GM12878 (cell line): ENCODE measurements around the gene PRR12. TPM values are rescaled to one million over a fixed set of nuclear protein-coding genes. Genes with fewer than 3 reads are reported as not detected.
A peak's percentile ranks its signal among the peaks of the same experiment; 100 is the strongest.

Experiments used
- E2F8 ChIP-seq: fragments of 450-650 bp; IDR thresholded peaks from 2 replicates; pipeline ENCODE4 v1.6.1; 2018; ENCODE audit warnings: mild to moderate bottlenecking, low read depth, moderate library complexity; ENCODE audit not compliant: partially characterized antibody
- EGR1 ChIP-seq, 2 experiments: IDR thresholded peaks; 1 replicate in 1 of 2; 2 replicates in 1 of 2; pipeline ENCODE4 v1.6.1; 2011 to 2012; ENCODE audit warnings: low read depth in 2 of 2, low read length in 2 of 2, borderline replicate concordance in 1 of 2, mild to moderate bottlenecking in 1 of 2, moderate library complexity in 1 of 2
- ETV6 ChIP-seq, 2 experiments: fragments of 450-650 bp in 1 of 2; IDR thresholded peaks in 1 of 2; conservative IDR thresholded peaks in 1 of 2; 2 replicates each; pipeline ENCODE4 v1.6.1; 2014; ENCODE audit warnings: antibody characterized with exemption in 1 of 2, borderline replicate concordance in 1 of 2, low read depth in 1 of 2, mild to moderate bottlenecking in 1 of 2, moderate library complexity in 1 of 2
- MTA2 ChIP-seq: fragments of 450-650 bp; IDR thresholded peaks from 2 replicates; pipeline ENCODE4 v1.6.1; 2016; ENCODE audit warnings: low read depth, mild to moderate bottlenecking, moderate library complexity
- MXI1 ChIP-seq: fragments of 150-350 bp; IDR thresholded peaks from 2 replicates; pipeline ENCODE4 v1.6.1; 2011; ENCODE audit warnings: low read depth, mild to moderate bottlenecking, inconsistent platforms, low read length, improper control_type of control experiment
- NR2C2 ChIP-seq: IDR thresholded peaks from 2 replicates; pipeline ENCODE4 v1.6.1; 2011; ENCODE audit warnings: borderline replicate concordance, low read depth; ENCODE audit not compliant: control insufficient read depth, insufficient read length
- POLR2AphosphoS2 ChIP-seq: IDR thresholded peaks from 2 replicates; pipeline ENCODE4 v1.6.1; 2011; ENCODE audit warnings: low read depth, mild to moderate bottlenecking, low read length, improper control_type of control experiment, moderate library complexity
- POLR2AphosphoS5 ChIP-seq: IDR thresholded peaks from 2 replicates; pipeline ENCODE4 v1.6.1; 2011; ENCODE audit warnings: mild to moderate bottlenecking, low read length, inconsistent platforms
- PRDM15 ChIP-seq: fragments of 450-650 bp; formaldehyde crosslinking; IDR thresholded peaks from 2 replicates; pipeline ENCODE4 v1.4.0; 2020; ENCODE audit warnings: mild to moderate bottlenecking, moderate library complexity
- RB1 ChIP-seq: fragments of 450-650 bp; formaldehyde crosslinking; IDR thresholded peaks from 2 replicates; pipeline ENCODE4 v1.6.1; 2017; ENCODE audit warnings: mild to moderate bottlenecking, borderline replicate concordance
- SIX5 ChIP-seq: IDR thresholded peaks from 2 replicates; pipeline ENCODE4 v1.6.1; 2011; ENCODE audit warnings: mild to moderate bottlenecking, low read depth, low read length, moderate library complexity; ENCODE audit not compliant: severe bottlenecking
- SMC3 ChIP-seq: IDR thresholded peaks from 2 replicates; pipeline ENCODE4 v1.6.1; 2011; ENCODE audit warnings: low read length, improper control_type of control experiment, borderline replicate concordance
- SPI1 ChIP-seq: IDR thresholded peaks from 2 replicates; pipeline ENCODE4 v1.6.1; 2011; ENCODE audit warnings: low read depth, mild to moderate bottlenecking, low read length, moderate library complexity, borderline replicate concordance; ENCODE audit not compliant: insufficient read depth
- SRF ChIP-seq, 2 experiments: IDR thresholded peaks; 2 replicates each; pipeline ENCODE4 v1.6.1; 2011; ENCODE audit warnings: low read depth in 2 of 2, low read length in 2 of 2, mild to moderate bottlenecking in 1 of 2, moderate library complexity in 1 of 2
- ZBTB11 ChIP-seq: fragments of 450-650 bp; formaldehyde crosslinking; IDR thresholded peaks from 2 replicates; pipeline ENCODE4 v1.5.0; 2022; ENCODE audit warnings: mild to moderate bottlenecking, missing genetic modification characterization
- polyA plus RNA-seq, 11 experiments: library from polyadenylated mRNA; depleted of rRNA in 4 of 11; unstranded in 6 of 11; stranded (reverse) in 5 of 11; fragments of >200 nt; fragmentation: Nextera tagmentation in 4 of 11; fragmentation: Illumina TruSeq in 1 of 11; extraction: Ambion mirVana in 4 of 11; extraction: Trizol in 1 of 11; gene quantifications; 1 replicate in 1 of 11; 2 replicates in 10 of 11; pipeline versions ENCODE4 v1.2.1 to v1.2.3, GENCODE V29; 2011 to 2016; ENCODE audit warnings: inconsistent platforms in 2 of 11, missing spikeins in 2 of 11, low read depth in 1 of 11
- total RNA-seq, 4 experiments: library from RNA; depleted of rRNA in 3 of 4; stranded (reverse); fragments of >200 nt in 3 of 4; fragmentation: Illumina TruSeq in 1 of 4; extraction: Trizol in 1 of 4; gene quantifications; 2 replicates each; pipeline versions ENCODE4 v1.2.1 to v1.2.3, GENCODE V29; 2013 to 2021
- TF ChIP-seq, protein P1 (sequence below): IDR thresholded peaks from 2 replicates; pipeline ENCODE4 v1.6.1; 2011; ENCODE audit warnings: low read depth, mild to moderate bottlenecking, low read length, moderate library complexity, borderline replicate concordance; ENCODE audit errors: extremely low read depth

The PRR12 gene
- total and polyA plus RNA-seq, 10 of the 15 experiments (the other 5 are each of a cell fraction or from before 2014, with no cell fraction given): 0.02 to 25.3 (median 1.6) TPM

DNA sequence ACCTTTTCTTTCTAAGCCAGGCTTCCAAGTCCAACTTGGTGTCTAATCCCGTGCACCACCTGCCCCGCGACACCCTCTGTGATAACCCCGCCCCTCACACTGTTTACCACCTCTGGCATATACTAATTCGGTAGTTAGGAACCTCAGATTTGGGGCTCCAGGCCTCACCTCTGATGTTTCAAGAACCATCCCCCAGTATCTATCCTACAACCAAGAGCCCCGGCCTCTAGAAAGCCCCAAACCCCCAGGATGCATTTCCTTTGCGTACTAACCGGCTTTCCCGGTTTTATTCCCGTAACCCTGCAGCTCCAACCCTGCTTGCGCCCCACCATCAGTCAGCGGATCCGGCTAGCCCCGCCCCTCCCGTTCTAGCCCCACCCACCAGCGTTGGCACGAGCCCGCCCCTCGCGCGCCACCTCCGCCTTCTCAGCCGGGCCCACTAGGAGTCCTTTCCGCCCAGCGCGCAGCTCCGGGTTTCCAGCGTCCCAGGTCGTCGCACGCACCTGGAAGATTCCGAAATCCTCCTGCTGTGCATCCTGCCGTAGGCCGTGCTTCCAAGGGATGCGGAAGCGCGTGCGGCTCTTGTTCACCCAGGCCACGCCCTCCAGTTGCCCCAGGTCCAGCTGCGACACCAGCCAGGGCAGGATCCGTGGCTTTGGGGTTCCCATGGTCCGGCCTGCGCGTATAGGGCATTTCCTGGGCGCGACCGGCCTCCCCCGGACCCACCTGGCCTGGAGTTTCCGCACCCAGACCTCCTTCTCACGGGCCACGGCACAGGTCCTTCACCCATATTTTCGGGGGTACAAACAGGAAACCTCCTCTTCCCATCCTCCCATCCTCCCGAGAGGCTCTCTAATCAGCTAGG, 73.4 kb downstream of the PRR12 start (continued):
- TF ChIP-seq SPI1 (no peak), EGR1 (IDR thresholded peaks at IDR 0.05; ENCODE audit: borderline replicate concordance in 1 of 2, low read depth in 2 of 2, low read length in 2 of 2) (no peak; a peak in 1 of 3 replicates), RB1 (no peak), SRF (IDR thresholded peaks at IDR 0.05; ENCODE audit: low read depth in 2 of 2, low read length in 2 of 2) (no peak), NR2C2 (no peak), MTA2 (no peak), ZBTB11 (CRISPR knock-in tag) (no peak), POLR2AphosphoS5 (peak; percentile 79; the same call in 1 of the 2 replicates), SIX5 (no peak), SMC3 (no peak), E2F8 (no peak), PRDM15 (CRISPR knock-in tag) (no peak), POLR2AphosphoS2 (no peak; the same call in 1 of the 2 replicates), MXI1 (no peak), ETV6 (conservative IDR thresholded peaks at IDR 0.05 in 1 of 2, IDR thresholded peaks at IDR 0.05 in 1 of 2; ENCODE audit: borderline replicate concordance in 1 of 2, low read depth in 1 of 2) (no peak)
- TF ChIP-seq, protein P1, sequence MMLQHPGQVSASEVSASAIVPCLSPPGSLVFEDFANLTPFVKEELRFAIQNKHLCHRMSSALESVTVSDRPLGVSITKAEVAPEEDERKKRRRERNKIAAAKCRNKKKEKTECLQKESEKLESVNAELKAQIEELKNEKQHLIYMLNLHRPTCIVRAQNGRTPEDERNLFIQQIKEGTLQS: no peak
